Measurements from ENCODE around the gene CALU.

- TF ChIP-seq, protein P1, sequence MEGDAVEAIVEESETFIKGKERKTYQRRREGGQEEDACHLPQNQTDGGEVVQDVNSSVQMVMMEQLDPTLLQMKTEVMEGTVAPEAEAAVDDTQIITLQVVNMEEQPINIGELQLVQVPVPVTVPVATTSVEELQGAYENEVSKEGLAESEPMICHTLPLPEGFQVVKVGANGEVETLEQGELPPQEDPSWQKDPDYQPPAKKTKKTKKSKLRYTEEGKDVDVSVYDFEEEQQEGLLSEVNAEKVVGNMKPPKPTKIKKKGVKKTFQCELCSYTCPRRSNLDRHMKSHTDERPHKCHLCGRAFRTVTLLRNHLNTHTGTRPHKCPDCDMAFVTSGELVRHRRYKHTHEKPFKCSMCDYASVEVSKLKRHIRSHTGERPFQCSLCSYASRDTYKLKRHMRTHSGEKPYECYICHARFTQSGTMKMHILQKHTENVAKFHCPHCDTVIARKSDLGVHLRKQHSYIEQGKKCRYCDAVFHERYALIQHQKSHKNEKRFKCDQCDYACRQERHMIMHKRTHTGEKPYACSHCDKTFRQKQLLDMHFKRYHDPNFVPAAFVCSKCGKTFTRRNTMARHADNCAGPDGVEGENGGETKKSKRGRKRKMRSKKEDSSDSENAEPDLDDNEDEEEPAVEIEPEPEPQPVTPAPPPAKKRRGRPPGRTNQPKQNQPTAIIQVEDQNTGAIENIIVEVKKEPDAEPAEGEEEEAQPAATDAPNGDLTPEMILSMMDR (IDR thresholded peaks at IDR 0.05), result no peak
- TF ChIP-seq EZH2 (IDR thresholded peaks at IDR 0.05; ENCODE audit: borderline replicate concordance, insufficient read depth, low read depth, low read length, poor library complexity, severe bottlenecking), result no peak
Observed at GRCh38 chr7:128801667-128802418, 62.7 kb downstream of the CALU start.

Data from B cell (primary cell).